Measurements from ENCODE around the gene DDX46.

DNA sequence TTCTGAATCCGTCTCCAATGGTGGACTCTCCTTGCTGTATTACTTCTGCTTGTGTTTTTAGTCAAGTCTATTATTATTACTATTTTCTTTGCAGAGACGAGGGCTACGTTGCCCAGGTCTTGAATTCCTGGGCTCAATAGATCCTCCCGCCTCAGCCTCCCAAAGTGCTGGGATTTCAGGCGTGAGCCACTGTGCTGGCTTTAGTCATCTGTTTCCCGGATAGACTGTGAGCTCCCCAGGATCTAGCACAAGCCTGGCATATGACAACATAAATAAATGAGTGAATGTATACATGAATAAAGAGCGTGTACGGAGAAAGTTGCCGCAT is 439 bp upstream of the DDX46 start:
- TF ChIP-seq, protein P1, sequence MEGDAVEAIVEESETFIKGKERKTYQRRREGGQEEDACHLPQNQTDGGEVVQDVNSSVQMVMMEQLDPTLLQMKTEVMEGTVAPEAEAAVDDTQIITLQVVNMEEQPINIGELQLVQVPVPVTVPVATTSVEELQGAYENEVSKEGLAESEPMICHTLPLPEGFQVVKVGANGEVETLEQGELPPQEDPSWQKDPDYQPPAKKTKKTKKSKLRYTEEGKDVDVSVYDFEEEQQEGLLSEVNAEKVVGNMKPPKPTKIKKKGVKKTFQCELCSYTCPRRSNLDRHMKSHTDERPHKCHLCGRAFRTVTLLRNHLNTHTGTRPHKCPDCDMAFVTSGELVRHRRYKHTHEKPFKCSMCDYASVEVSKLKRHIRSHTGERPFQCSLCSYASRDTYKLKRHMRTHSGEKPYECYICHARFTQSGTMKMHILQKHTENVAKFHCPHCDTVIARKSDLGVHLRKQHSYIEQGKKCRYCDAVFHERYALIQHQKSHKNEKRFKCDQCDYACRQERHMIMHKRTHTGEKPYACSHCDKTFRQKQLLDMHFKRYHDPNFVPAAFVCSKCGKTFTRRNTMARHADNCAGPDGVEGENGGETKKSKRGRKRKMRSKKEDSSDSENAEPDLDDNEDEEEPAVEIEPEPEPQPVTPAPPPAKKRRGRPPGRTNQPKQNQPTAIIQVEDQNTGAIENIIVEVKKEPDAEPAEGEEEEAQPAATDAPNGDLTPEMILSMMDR (IDR thresholded peaks at IDR 0.05) = no peak
- TF ChIP-seq POLR2A (IDR thresholded peaks at IDR 0.05) = no peak

All from testis (tissue), 2 donors.